Brain microvascular endothelial cell (primary cell): ENCODE results near the gene MMP13.

Source experiments
- DNase-seq: peaks from one replicate; pipeline ENCODE4 v3.0.0-alpha.2; 2020
- H3K27ac ChIP-seq: fragments of 250-450 bp; sonication (Bioruptor Pico); 2 replicates; pipeline ENCODE4 v1.5.1; 2020; ENCODE audit warnings: mild to moderate bottlenecking, moderate library complexity
- H3K27me3 ChIP-seq: fragments of 250-450 bp; sonication (Bioruptor Pico); replicated peaks from 2 replicates; pipeline ENCODE4 v1.5.1; 2020; ENCODE audit warnings: mild to moderate bottlenecking
- H3K36me3 ChIP-seq: fragments of 250-450 bp; sonication (Bioruptor Pico); replicated peaks from 2 replicates; pipeline ENCODE4 v1.5.1; 2020; ENCODE audit warnings: mild to moderate bottlenecking
- H3K4me3 ChIP-seq: 2 replicates; pipeline ENCODE4 v1.5.1; 2011; ENCODE audit warnings: low read depth, mild to moderate bottlenecking, control low read depth, low read length, moderate library complexity
- in situ Hi-C: cut with HindIII; loops from 2 replicates; pipeline ENCODE4 v1.10.0; 2017; ENCODE audit warnings: low sequenced_read_pairs, low pct_ligation_motif_present
- TF ChIP-seq, protein P1 (sequence below): IDR thresholded peaks from 2 replicates; pipeline ENCODE4 v1.5.1; 2011; ENCODE audit warnings: low read depth, mild to moderate bottlenecking, moderate library complexity, low read length, control low read depth, inconsistent platforms; ENCODE audit errors: missing control alignments

Gene MMP13

DNA sequence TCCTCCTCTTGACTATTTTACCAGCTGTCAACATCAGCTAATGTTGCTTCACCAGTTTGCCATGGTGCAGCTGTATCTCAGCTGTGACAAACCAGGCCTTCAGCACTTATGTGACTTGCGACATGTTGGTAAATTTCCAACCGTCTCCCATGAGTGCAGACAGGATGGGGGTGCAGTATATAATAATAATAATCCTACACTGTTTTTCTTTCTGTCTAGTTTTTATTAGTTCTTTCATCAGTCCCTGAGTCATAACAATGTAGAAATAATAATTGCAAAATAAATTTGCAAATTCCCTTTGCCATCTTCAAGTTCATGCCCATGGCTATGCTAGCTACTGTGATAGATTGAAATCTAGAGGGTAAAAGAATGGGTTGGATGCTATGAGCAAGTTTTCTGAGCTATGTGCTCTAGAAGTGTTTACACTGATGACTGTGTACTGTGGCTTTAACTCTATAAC, 4.9 kb downstream of the MMP13 start:
- no peak overlapping the region for H3K4me3 ChIP-seq
- TF ChIP-seq, protein P1, sequence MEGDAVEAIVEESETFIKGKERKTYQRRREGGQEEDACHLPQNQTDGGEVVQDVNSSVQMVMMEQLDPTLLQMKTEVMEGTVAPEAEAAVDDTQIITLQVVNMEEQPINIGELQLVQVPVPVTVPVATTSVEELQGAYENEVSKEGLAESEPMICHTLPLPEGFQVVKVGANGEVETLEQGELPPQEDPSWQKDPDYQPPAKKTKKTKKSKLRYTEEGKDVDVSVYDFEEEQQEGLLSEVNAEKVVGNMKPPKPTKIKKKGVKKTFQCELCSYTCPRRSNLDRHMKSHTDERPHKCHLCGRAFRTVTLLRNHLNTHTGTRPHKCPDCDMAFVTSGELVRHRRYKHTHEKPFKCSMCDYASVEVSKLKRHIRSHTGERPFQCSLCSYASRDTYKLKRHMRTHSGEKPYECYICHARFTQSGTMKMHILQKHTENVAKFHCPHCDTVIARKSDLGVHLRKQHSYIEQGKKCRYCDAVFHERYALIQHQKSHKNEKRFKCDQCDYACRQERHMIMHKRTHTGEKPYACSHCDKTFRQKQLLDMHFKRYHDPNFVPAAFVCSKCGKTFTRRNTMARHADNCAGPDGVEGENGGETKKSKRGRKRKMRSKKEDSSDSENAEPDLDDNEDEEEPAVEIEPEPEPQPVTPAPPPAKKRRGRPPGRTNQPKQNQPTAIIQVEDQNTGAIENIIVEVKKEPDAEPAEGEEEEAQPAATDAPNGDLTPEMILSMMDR = no peak
- H3K36me3 ChIP-seq = no peaks in the 10 kb centered on the region
- H3K27me3 ChIP-seq = no peaks in the 10 kb centered on the region
- in situ Hi-C loops = no loop called here
- no peak overlapping the region for H3K27ac ChIP-seq
- no peak for DNase-seq

DNA sequence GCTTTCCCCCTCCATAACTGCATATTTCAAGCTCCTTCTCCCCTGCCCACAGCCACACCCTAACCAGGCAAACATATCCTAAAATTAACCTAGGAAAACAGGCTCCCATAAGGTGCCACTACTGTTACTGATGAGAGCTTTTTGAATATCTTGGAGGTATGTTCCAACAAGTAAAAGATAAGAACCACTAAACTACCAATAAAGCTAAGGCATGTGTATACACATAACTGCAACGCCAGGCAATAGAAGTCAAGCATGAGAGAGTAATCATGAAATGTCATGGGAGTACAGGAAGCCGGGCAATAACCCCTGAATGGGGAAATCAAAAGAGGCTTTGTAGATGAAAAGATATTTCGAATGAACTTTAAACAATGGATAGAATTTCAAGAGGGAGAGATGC, 9.3 kb downstream of the MMP13 start:
- Histone ChIP-seq H3K36me3 (no peaks in the 10 kb centered on the region), H3K27ac (no peak overlapping the region), H3K27me3 (no peaks in the 10 kb centered on the region), H3K4me3 (no peak overlapping the region)
- no peak for DNase-seq
- in situ Hi-C loops = no loop called here
- TF ChIP-seq, protein P1 = no peak

DNA sequence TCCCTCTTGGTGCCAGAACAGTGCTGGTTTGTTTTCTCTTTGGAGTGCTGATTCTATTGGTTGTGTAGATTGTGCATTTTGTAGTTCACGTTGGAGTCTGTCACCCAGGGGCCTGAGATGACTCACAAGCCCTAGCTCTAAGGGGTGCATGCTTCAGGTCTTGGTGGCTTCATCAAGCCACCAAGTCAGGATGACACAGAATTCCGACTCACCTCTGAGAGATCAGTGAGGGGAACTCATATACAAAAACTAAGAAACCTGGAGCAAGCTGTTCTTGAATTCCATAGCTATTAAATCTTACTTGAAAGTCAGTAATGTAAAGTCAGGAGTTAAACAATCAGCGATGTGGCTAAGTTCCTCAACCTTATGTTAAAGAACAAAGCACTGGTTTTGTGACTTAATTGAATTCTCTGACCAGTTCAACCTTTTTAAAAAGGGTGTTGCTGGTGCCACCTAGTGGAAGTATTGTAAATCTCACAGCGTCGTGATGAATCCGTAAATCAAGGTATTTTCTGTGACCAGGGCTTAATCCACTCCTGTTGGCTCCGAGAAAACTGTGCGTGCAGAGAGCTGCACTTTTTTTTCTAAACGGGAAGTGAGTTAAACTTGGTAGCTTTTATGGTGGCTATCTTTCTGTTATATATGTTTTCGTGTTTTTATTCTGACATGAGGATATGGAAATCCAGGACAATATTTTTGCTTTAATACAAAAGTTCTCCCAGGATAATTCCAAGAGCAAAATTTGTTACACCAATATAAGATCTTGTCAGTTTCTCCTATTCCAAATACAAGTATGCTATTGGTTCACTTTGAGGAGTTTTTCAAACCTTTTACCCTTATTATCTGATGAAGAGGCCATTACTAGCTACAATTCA, 14.6 kb downstream of the MMP13 start:
- H3K27me3 ChIP-seq = no peaks in the 10 kb centered on the region
- H3K36me3 ChIP-seq = no peaks in the 10 kb centered on the region
- peak; percentile 64 for DNase-seq
- in situ Hi-C loops = no loop called here
- H3K27ac ChIP-seq = no peak overlapping the region
- TF ChIP-seq, protein P1 = peak; percentile 70
- no peak overlapping the region for H3K4me3 ChIP-seq

DNA sequence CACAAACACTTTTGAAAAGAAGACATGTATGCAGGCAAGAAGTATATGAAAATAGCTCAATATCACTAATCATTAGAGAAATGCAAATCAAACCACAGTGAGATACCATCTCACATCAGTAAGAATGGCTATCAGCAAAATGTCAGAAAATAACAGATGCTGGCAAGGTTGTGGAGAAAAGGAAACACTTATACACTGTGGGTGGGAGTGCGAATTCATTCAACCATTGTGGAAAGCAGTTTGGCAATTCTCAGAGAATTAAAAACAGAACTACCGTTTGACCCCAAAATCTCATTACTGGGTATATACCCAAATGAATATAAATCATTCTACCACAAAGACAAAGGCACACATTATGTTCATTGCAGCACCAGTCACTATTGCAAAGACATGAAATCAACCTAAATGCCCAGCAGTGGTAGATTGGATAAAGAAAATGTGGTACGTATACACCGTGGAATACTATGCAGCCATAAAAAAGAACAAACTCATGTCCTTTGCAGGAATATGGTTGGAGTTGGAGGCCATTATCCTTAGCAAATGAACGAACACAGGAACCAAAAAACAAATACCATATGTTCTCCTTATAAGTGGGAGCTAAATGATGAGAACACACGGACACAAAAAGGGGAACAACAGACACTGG, 18.5 kb downstream of the MMP13 start:
- TF ChIP-seq, protein P1 = no peak
- Histone ChIP-seq H3K36me3 (no peaks in the 10 kb centered on the region), H3K27ac (no peak overlapping the region), H3K4me3 (no peak overlapping the region), H3K27me3 (no peaks in the 10 kb centered on the region)
- in situ Hi-C loops = no loop called here
- no peak for DNase-seq

DNA sequence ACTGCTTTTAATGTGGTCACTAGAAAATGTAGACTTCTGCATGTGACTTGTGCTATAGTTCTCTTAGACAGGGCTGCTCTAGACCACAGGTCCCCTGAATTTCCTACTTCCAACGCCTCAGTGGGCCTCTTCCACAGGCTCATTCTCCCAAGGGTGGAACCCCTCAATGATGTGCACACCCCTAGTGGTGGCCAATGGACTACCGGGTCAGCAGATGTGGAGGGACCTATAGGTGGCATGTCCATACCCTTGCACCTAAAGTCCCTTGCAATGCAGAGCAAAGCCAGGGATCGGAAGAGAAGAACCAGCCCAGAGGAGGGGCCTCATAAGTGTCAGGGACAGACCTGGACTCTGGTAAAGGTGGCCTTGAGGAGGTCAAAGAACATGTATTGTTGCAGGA, 20.0 kb downstream of the MMP13 start:
- no peak for DNase-seq
- TF ChIP-seq, protein P1 = peak; percentile 48
- no peaks in the 10 kb centered on the region for H3K36me3 ChIP-seq
- in situ Hi-C loops = no loop called here
- no peaks in the 10 kb centered on the region for H3K27me3 ChIP-seq
- H3K4me3 ChIP-seq = no peak overlapping the region
- H3K27ac ChIP-seq = no peak overlapping the region
